HG03045 (cell line): ENCODE results near the gene GTPBP6.
"Not testable (repeated sequence)": the region's sequence is repeated elsewhere in the genome, so short reads cannot be mapped to it uniquely, and the experiment has no call there.

Source experiments
- ATAC-seq: cut with Tn5 transposase; IDR thresholded peaks from one replicate; pipeline ENCODE4 v1.9.1; 2021; ENCODE audit warnings: mild to moderate bottlenecking, moderate library complexity; ENCODE audit not compliant: unreplicated experiment

The GTPBP6 gene

GRCh38 chrX:267771-268261, 50.8 kb downstream of the GTPBP6 start:
- ATAC-seq, result no peak

- no peak for ATAC-seq
These were observed 53.1 kb downstream of the GTPBP6 start for GRCh38 chrX:265502-265901.

GRCh38 chrX:264634-265455, 53.8 kb downstream of the GTPBP6 start:
- ATAC-seq, result no peak

GRCh38 chrX:264006-264405, 54.6 kb downstream of the GTPBP6 start:
- not testable (repeated sequence) for ATAC-seq

GRCh38 chrX:262381-262909, 56.2 kb downstream of the GTPBP6 start:
- no peak for ATAC-seq

- ATAC-seq, result no peak
These were observed 56.7 kb downstream of the GTPBP6 start for GRCh38 chrX:261919-262352.

GRCh38 chrX:261167-261918, 57.3 kb downstream of the GTPBP6 start:
- no peak for ATAC-seq

GRCh38 chrX:259692-260355, 58.8 kb downstream of the GTPBP6 start:
- ATAC-seq, result no peak

GRCh38 chrX:258291-259040, 60.1 kb downstream of the GTPBP6 start:
- ATAC-seq, result no peak

- no peak for ATAC-seq
These were observed 60.8 kb downstream of the GTPBP6 start for GRCh38 chrX:257681-258289.

GRCh38 chrX:257054-257453, 61.5 kb downstream of the GTPBP6 start:
- ATAC-seq, result not testable (repeated sequence)

GRCh38 chrX:255923-256331, 62.7 kb downstream of the GTPBP6 start:
- ATAC-seq, result no peak
